K562 (cell line): Measurements from ENCODE around the gene YEATS2. TPM values are rescaled to one million over a fixed set of nuclear protein-coding genes. Genes with fewer than 3 reads are reported as not detected.

ENCODE experiments used
- ARID3B ChIP-seq: fragments of 250-450 bp; sonication (Bioruptor Pico); IDR thresholded peaks from 2 replicates; pipeline ENCODE4 v1.4.0; 2020; ENCODE audit warnings: borderline replicate concordance
- CC2D1A ChIP-seq: fragments of 450-650 bp; IDR thresholded peaks from 2 replicates; pipeline ENCODE4 v1.6.1; 2017; ENCODE audit warnings: mild to moderate bottlenecking
- CREM ChIP-seq: IDR thresholded peaks from 2 replicates; pipeline ENCODE4 v1.6.1; 2014; ENCODE audit warnings: antibody characterized with exemption, low read depth
- CTBP1 ChIP-seq: fragments of 450-650 bp; IDR thresholded peaks from 2 replicates; pipeline ENCODE4 v1.6.1; 2016; ENCODE audit warnings: borderline replicate concordance
- GATA2 ChIP-seq: sonication (generic); formaldehyde crosslinking; IDR thresholded peaks from 2 replicates; pipeline ENCODE4 v1.4.0; 2020; ENCODE audit warnings: mild to moderate bottlenecking, missing genetic modification reagents
- HNRNPLL ChIP-seq: fragments of 200-400 bp; formaldehyde crosslinking; IDR thresholded peaks from 2 replicates; pipeline ENCODE4 v1.6.1; 2017; ENCODE audit warnings: low read length, low read depth, mild to moderate bottlenecking; ENCODE audit not compliant: poor library complexity, severe bottlenecking
- NKRF ChIP-seq: fragments of 450-650 bp; IDR thresholded peaks from 2 replicates; pipeline ENCODE4 v1.6.1; 2016; ENCODE audit warnings: borderline replicate concordance
- RB1 ChIP-seq: fragments of 450-650 bp; IDR thresholded peaks from 2 replicates; pipeline ENCODE4 v1.6.1; 2017; ENCODE audit warnings: low read depth, mild to moderate bottlenecking
- RHOXF2B ChIP-seq: fragments of 250-450 bp; sonication (Bioruptor Pico); conservative IDR thresholded peaks from 2 replicates; pipeline ENCODE4 v1.5.1; 2021
- SMC3 ChIP-seq: conservative IDR thresholded peaks from 2 replicates; pipeline ENCODE4 v1.6.1; 2011; ENCODE audit warnings: low read depth, low read length, improper control_type of control experiment; ENCODE audit not compliant: insufficient read depth
- ZBTB33 ChIP-seq: sonication (generic); formaldehyde crosslinking; IDR thresholded peaks from 2 replicates; pipeline ENCODE4 v1.8.1; 2023; ENCODE audit warnings: mild to moderate bottlenecking, missing genetic modification reagents
- ZMIZ1 ChIP-seq, 2 experiments: fragments of 150-350 bp in 1 of 2; IDR thresholded peaks; 2 replicates each; pipeline ENCODE4 v1.6.1; 2012 to 2016; ENCODE audit warnings: low read depth in 2 of 2, low read length in 2 of 2, mild to moderate bottlenecking in 1 of 2, moderate library complexity in 1 of 2
- ZNF121 ChIP-seq: sonication (generic); formaldehyde crosslinking; conservative IDR thresholded peaks from 2 replicates; pipeline ENCODE4 v1.8.0; 2022; ENCODE audit warnings: missing genetic modification reagents
- ZNF133 ChIP-seq: fragments of 250-450 bp; sonication (Bioruptor Pico); IDR thresholded peaks from 2 replicates; pipeline ENCODE4 v1.4.0; 2020; ENCODE audit warnings: mild to moderate bottlenecking
- ZNF449 ChIP-seq: fragments of 250-450 bp; sonication (Bioruptor Pico); IDR thresholded peaks from 2 replicates; pipeline ENCODE4 v1.8.0; 2022; ENCODE audit warnings: moderate library complexity, mild to moderate bottlenecking, inconsistent platforms
- polyA plus RNA-seq, 8 experiments: library from polyadenylated mRNA; depleted of rRNA in 4 of 8; stranded (reverse) in 5 of 8; unstranded in 3 of 8; fragments of >200 nt; fragmentation: Nextera tagmentation in 2 of 8; fragmentation: Illumina TruSeq in 1 of 8; extraction: Ambion mirVana in 2 of 8; extraction: Trizol in 1 of 8; gene quantifications; 2 replicates each; pipeline versions ENCODE4 v1.2.1 to v1.2.3, GENCODE V29; 2011 to 2014; ENCODE audit warnings: inconsistent platforms in 1 of 8, missing spikeins in 1 of 8
- total RNA-seq, 7 experiments: library from RNA; depleted of rRNA in 6 of 7; stranded (reverse); fragments of >200 nt in 6 of 7; fragmentation: Illumina TruSeq in 2 of 7; extraction: Trizol in 2 of 7; gene quantifications; 2 replicates each; pipeline versions ENCODE4 v1.2.1 to v1.2.3, GENCODE V29; 2011 to 2021; ENCODE audit warnings: low replicate concordance in 1 of 7

YEATS2 gene
- total and polyA plus RNA-seq, 9 of the 15 experiments (the other 6 are each of a cell fraction or from before 2014, with no cell fraction given), result 1.8 to 35.2 (median 19.0) TPM

GRCh38 chr3:183766745-183767606 lies 69.4 kb downstream of the YEATS2 start (continued):
- TF ChIP-seq ZMIZ1 (IDR thresholded peaks at IDR 0.05; ENCODE audit: low read depth in 2 of 2, low read length in 2 of 2), result no peak
- peak; percentile 63 for TF ChIP-seq ZBTB33
- peak; percentile 74 for TF ChIP-seq CC2D1A
- TF ChIP-seq GATA2 (CRISPR knock-in tag), result no peak
- 0 out of 2 replicates have a peak, but pooled peaks have one; percentile 25 for TF ChIP-seq NKRF
- no peak for TF ChIP-seq RHOXF2B
- TF ChIP-seq CREM, result 0 out of 2 replicates have a peak, but pooled peaks have one; percentile 28
- TF ChIP-seq ZNF133 (CRISPR knock-in tag), result no peak
- peak; percentile 15; the same call in 1 of the 2 replicates for TF ChIP-seq CTBP1
- no peak for TF ChIP-seq ZNF449
- TF ChIP-seq ZNF121, result peak; percentile 89
- TF ChIP-seq RB1, result peak; percentile 41; the same call in 1 of the 2 replicates
- TF ChIP-seq HNRNPLL, result no peak
- TF ChIP-seq SMC3, result peak; percentile 90
- no peak for TF ChIP-seq ARID3B
